GM06990 (cell line): ENCODE measurements around the gene WNT11.

Experiments used
- DNase-seq: peaks from one replicate; pipeline ENCODE4 v3.0.0-alpha.2; 2011; ENCODE audit not compliant: insufficient read length; ENCODE audit errors: extremely low read depth
- H3K27me3 ChIP-seq: replicated peaks from 2 replicates; pipeline ENCODE4 v1.6.0; 2011; ENCODE audit warnings: low read length; ENCODE audit not compliant: control insufficient read depth, insufficient read depth
- H3K36me3 ChIP-seq: 2 replicates; pipeline ENCODE4 v1.5.1; 2011; ENCODE audit warnings: low read length; ENCODE audit not compliant: control insufficient read depth, insufficient read depth
- H3K4me3 ChIP-seq: replicated peaks from 2 replicates; pipeline ENCODE4 v1.5.1; 2011; ENCODE audit warnings: low read depth, mild to moderate bottlenecking, control low read depth, low read length
- CTCF ChIP-seq: IDR thresholded peaks from 2 replicates; pipeline ENCODE4 v1.5.1; 2011; ENCODE audit warnings: low read length, control low read depth, mild to moderate bottlenecking, inconsistent platforms; ENCODE audit not compliant: insufficient read depth, poor library complexity, severe bottlenecking

The WNT11 gene

GRCh38 chr11:76151556-76152085 lies 54.7 kb downstream of the WNT11 start:
- no peak overlapping the region for H3K4me3 ChIP-seq

GRCh38 chr11:76150141-76150540 lies 56.2 kb downstream of the WNT11 start:
- no peaks in the 10 kb centered on the region for H3K36me3 ChIP-seq
- no peak for DNase-seq
- no peak overlapping the region for H3K4me3 ChIP-seq
- no peak for TF ChIP-seq CTCF
- H3K27me3 ChIP-seq: no peaks in the 10 kb centered on the region

More at GRCh38 chr11:76151556-76152085, 54.7 kb downstream of the WNT11 start:
- DNase-seq: no peak
- Histone ChIP-seq H3K36me3 (no peaks in the 10 kb centered on the region), H3K27me3 (no peaks in the 10 kb centered on the region)
- no peak for TF ChIP-seq CTCF

GRCh38 chr11:76149713-76150112 lies 56.6 kb downstream of the WNT11 start:
- H3K27me3 ChIP-seq: no peaks in the 10 kb centered on the region
- no peak for TF ChIP-seq CTCF
- no peaks in the 10 kb centered on the region for H3K36me3 ChIP-seq
- DNase-seq: no peak
- no peak overlapping the region for H3K4me3 ChIP-seq

GRCh38 chr11:76148941-76149613 lies 57.2 kb downstream of the WNT11 start:
- no peak for TF ChIP-seq CTCF
- Histone ChIP-seq H3K27me3 (no peaks in the 10 kb centered on the region), H3K4me3 (no peak overlapping the region), H3K36me3 (no peaks in the 10 kb centered on the region)
- DNase-seq: no peak

GRCh38 chr11:76148231-76148630 lies 58.1 kb downstream of the WNT11 start:
- no peak overlapping the region for H3K4me3 ChIP-seq
- H3K27me3 ChIP-seq: no peaks in the 10 kb centered on the region
- DNase-seq: no peak

More at GRCh38 chr11:76148231-76148630, 58.1 kb downstream of the WNT11 start:
- no peaks in the 10 kb centered on the region for H3K36me3 ChIP-seq
- no peak for TF ChIP-seq CTCF
